IMR-90 (cell line): ENCODE results near the gene PI4KA.
"Not testable (repeated sequence)": the region's sequence is repeated elsewhere in the genome, so short reads cannot be mapped to it uniquely, and the experiment has no call there.

Experiments used
- CEBPB ChIP-seq: IDR thresholded peaks from 2 replicates; pipeline ENCODE4 v1.6.1; 2012; ENCODE audit warnings: low read depth, low read length, improper control_type of control experiment
- CTCF ChIP-seq: conservative IDR thresholded peaks from 2 replicates; pipeline ENCODE4 v1.5.1; 2012; ENCODE audit warnings: mild to moderate bottlenecking, low read depth, low read length, improper control_type of control experiment
- ELK1 ChIP-seq: fragments of 150-350 bp; IDR thresholded peaks from 2 replicates; pipeline ENCODE4 v1.6.1; 2016; ENCODE audit warnings: low read depth, mild to moderate bottlenecking, low read length, moderate library complexity, borderline replicate concordance
- MAFK ChIP-seq: IDR thresholded peaks from 2 replicates; pipeline ENCODE4 v1.6.1; 2012; ENCODE audit warnings: low read depth, low read length, improper control_type of control experiment
- NFE2L2 ChIP-seq: fragments of 150-350 bp; IDR thresholded peaks from 2 replicates; pipeline ENCODE4 v1.6.1; 2016; ENCODE audit warnings: low read depth, mild to moderate bottlenecking, low read length
- POLR2A ChIP-seq: IDR thresholded peaks from 2 replicates; pipeline ENCODE4 v1.6.1; 2012; ENCODE audit warnings: mild to moderate bottlenecking, low read depth, low read length
- RFX5 ChIP-seq: IDR thresholded peaks from 2 replicates; pipeline ENCODE4 v1.8.0; 2012; ENCODE audit warnings: low read depth, mild to moderate bottlenecking, low read length, moderate library complexity
- USF2 ChIP-seq: fragments of 150-350 bp; IDR thresholded peaks from 2 replicates; pipeline ENCODE4 v1.6.1; 2017; ENCODE audit warnings: mild to moderate bottlenecking, antibody characterized with exemption, low read length, low read depth

- not testable (repeated sequence) for TF ChIP-seq CTCF, POLR2A, ELK1, RFX5, USF2, CEBPB, MAFK, NFE2L2
These were observed 126.2 kb downstream of the PI4KA start for GRCh38 chr22:20732431-20732830.
